ENCODE results near the gene CCDC88A. TPM values are rescaled to one million over a fixed set of nuclear protein-coding genes. Genes with fewer than 3 reads are reported as not detected.
"Not testable (repeated sequence)": the region's sequence is repeated elsewhere in the genome, so short reads cannot be mapped to it uniquely, and the experiment has no call there.

CCDC88A gene
- total RNA-seq, 1 donor from 2014 or later, result 21.7 TPM

GRCh38 chr2:55269645-55269990 lies 150.0 kb downstream of the CCDC88A start:
- no peaks in the 10 kb centered on the region for H3K27me3 ChIP-seq (ENCODE audit: low read depth)
- TF ChIP-seq CTCF (IDR thresholded peaks at IDR 0.05; ENCODE audit: borderline replicate concordance), result no peak
- peak overlapping the region; percentile 93 for H3K27ac ChIP-seq (replicated peaks)
- intact Hi-C loops (cut with micrococcal nuclease), result no loop called here
- H3K4me3 ChIP-seq, result peak overlapping the region; percentile 78
- H3K9me3 ChIP-seq (replicated peaks), result no peaks in the 10 kb centered on the region
- H3K4me1 ChIP-seq, result peaks cover 23% of the 10 kb centered on the region
- no peak for DNase-seq
- peaks cover 25% of the 10 kb centered on the region for H3K36me3 ChIP-seq

GRCh38 chr2:55268907-55269644 lies 150.6 kb downstream of the CCDC88A start, which contains the start of gene MTIF2:
Gene MTIF2 (minus strand): TSS chr2:55269231. CDS start chr2:55263858, 5,373 bp downstream.
- DNase-seq, result peak; percentile 97
- intact Hi-C loops (cut with micrococcal nuclease), result no loop called here
- Histone ChIP-seq H3K27ac (replicated peaks) (peak within 1 kb of the TSS; percentile 93), H3K9me3 (replicated peaks) (no peaks in the 10 kb centered on the region), H3K4me3 (peak within 1 kb of the TSS; percentile 78), H3K36me3 (peaks cover 30% of the 10 kb centered on the region), H3K27me3 (ENCODE audit: low read depth) (no peaks in the 10 kb centered on the region), H3K4me1 (peaks cover 23% of the 10 kb centered on the region)
- peak; percentile 31 for TF ChIP-seq CTCF (IDR thresholded peaks at IDR 0.05; ENCODE audit: borderline replicate concordance)

GRCh38 chr2:55268288-55268906 lies 151.3 kb downstream of the CCDC88A start:
- DNase-seq, result no peak
- H3K36me3 ChIP-seq, result peaks cover 37% of the 10 kb centered on the region
- TF ChIP-seq CTCF (IDR thresholded peaks at IDR 0.05; ENCODE audit: borderline replicate concordance), result no peak
- H3K27me3 ChIP-seq (ENCODE audit: low read depth), result no peaks in the 10 kb centered on the region
- peaks cover 23% of the 10 kb centered on the region for H3K4me1 ChIP-seq
- H3K4me3 ChIP-seq, result peak overlapping the region; percentile 78
- peak overlapping the region; percentile 93 for H3K27ac ChIP-seq (replicated peaks)
- intact Hi-C loops (cut with micrococcal nuclease), result no loop called here
- H3K9me3 ChIP-seq (replicated peaks), result no peaks in the 10 kb centered on the region

- H3K9me3 ChIP-seq (replicated peaks); H3K27ac ChIP-seq (replicated peaks); H3K4me1 ChIP-seq; H3K27me3 ChIP-seq (ENCODE audit: low read depth); intact Hi-C loops (cut with micrococcal nuclease); H3K4me3 ChIP-seq; DNase-seq: not testable (repeated sequence)
- peaks cover 94% of the 10 kb centered on the region for H3K36me3 ChIP-seq
Measured at GRCh38 chr2:55259586-55259985, 160.1 kb downstream of the CCDC88A start.

GRCh38 chr2:55252832-55253231 lies 166.8 kb downstream of the CCDC88A start:
- Histone ChIP-seq H3K36me3 (peaks cover 92% of the 10 kb centered on the region), H3K27ac (replicated peaks) (no peak overlapping the region), H3K4me3 (no peak overlapping the region), H3K4me1 (no peaks in the 10 kb centered on the region), H3K9me3 (replicated peaks) (no peaks in the 10 kb centered on the region), H3K27me3 (ENCODE audit: low read depth) (no peaks in the 10 kb centered on the region)
- no peak for DNase-seq
- intact Hi-C loops (cut with micrococcal nuclease), result no loop called here
- TF ChIP-seq CTCF (IDR thresholded peaks at IDR 0.05; ENCODE audit: borderline replicate concordance), result no peak

- Histone ChIP-seq H3K27ac (replicated peaks) (no peak overlapping the region), H3K9me3 (replicated peaks) (no peaks in the 10 kb centered on the region), H3K36me3 (peaks cover 97% of the 10 kb centered on the region), H3K27me3 (ENCODE audit: low read depth) (no peaks in the 10 kb centered on the region), H3K4me3 (no peak overlapping the region), H3K4me1 (no peaks in the 10 kb centered on the region)
- no peak for TF ChIP-seq CTCF (IDR thresholded peaks at IDR 0.05; ENCODE audit: borderline replicate concordance)
- intact Hi-C loops (cut with micrococcal nuclease), result no loop called here
- no peak for DNase-seq
Measured at GRCh38 chr2:55247025-55247424, 172.6 kb downstream of the CCDC88A start.

All from left ventricle myocardium inferior (tissue), 1 donor.